Measurements from ENCODE around the gene GTF3C1.
"Not testable (repeated sequence)": the region's sequence is repeated elsewhere in the genome, so short reads cannot be mapped to it uniquely, and the experiment has no call there.

Gene GTF3C1

GRCh38 chr16:27549746-27550581 is at the start of gene GTF3C1, which contains the start of gene KATNIP:
Gene GTF3C1, minus strand, starts transcription at chr16:27549913. Its CDS starts 23 bp downstream, at chr16:27549890.
Gene KATNIP, plus strand, starts transcription at chr16:27550144. Its CDS starts 27 bp downstream, at chr16:27550171.
- peak; percentile 99 for DNase-seq (ENCODE audit: low spot score)

GRCh38 chr16:27598931-27599565 is 49.3 kb upstream of the GTF3C1 start:
- no peak for DNase-seq (ENCODE audit: low spot score)

- DNase-seq (ENCODE audit: low spot score) = no peak
Observed at GRCh38 chr16:27598220-27598619, 48.5 kb upstream of the GTF3C1 start.

- no peak for DNase-seq (ENCODE audit: low spot score)
Observed at GRCh38 chr16:27597361-27597760, 47.6 kb upstream of the GTF3C1 start.

- DNase-seq (ENCODE audit: low spot score) = no peak
Observed at GRCh38 chr16:27596411-27596810, 46.7 kb upstream of the GTF3C1 start.

- no peak for DNase-seq (ENCODE audit: low spot score)
Observed at GRCh38 chr16:27595993-27596392, 46.3 kb upstream of the GTF3C1 start.

GRCh38 chr16:27595475-27595874 is 45.8 kb upstream of the GTF3C1 start:
- no peak for DNase-seq (ENCODE audit: low spot score)

- no peak for DNase-seq (ENCODE audit: low spot score)
Observed at GRCh38 chr16:27591837-27592236, 42.1 kb upstream of the GTF3C1 start.

GRCh38 chr16:27588057-27588456 is 38.3 kb upstream of the GTF3C1 start:
- DNase-seq (ENCODE audit: low spot score) = no peak

GRCh38 chr16:27586711-27587110 is 37.0 kb upstream of the GTF3C1 start:
- DNase-seq (ENCODE audit: low spot score) = no peak

- DNase-seq (ENCODE audit: low spot score) = no peak
Observed at GRCh38 chr16:27585200-27585599, 35.5 kb upstream of the GTF3C1 start.

GRCh38 chr16:27583634-27584033 is 33.9 kb upstream of the GTF3C1 start:
- DNase-seq (ENCODE audit: low spot score) = no peak

GRCh38 chr16:27582883-27583282 is 33.2 kb upstream of the GTF3C1 start:
- no peak for DNase-seq (ENCODE audit: low spot score)

GRCh38 chr16:27579087-27579980 is 29.6 kb upstream of the GTF3C1 start:
- DNase-seq (ENCODE audit: low spot score) = no peak

GRCh38 chr16:27576729-27577128 is 27.0 kb upstream of the GTF3C1 start:
- DNase-seq (ENCODE audit: low spot score) = no peak

GRCh38 chr16:27572711-27573110 is 23.0 kb upstream of the GTF3C1 start:
- no peak for DNase-seq (ENCODE audit: low spot score)

- DNase-seq (ENCODE audit: low spot score) = no peak
Observed at GRCh38 chr16:27571433-27572326, 22.0 kb upstream of the GTF3C1 start.

GRCh38 chr16:27570986-27571385 is 21.3 kb upstream of the GTF3C1 start:
- not testable (repeated sequence) for DNase-seq (ENCODE audit: low spot score)

- no peak for DNase-seq (ENCODE audit: low spot score)
Observed at GRCh38 chr16:27568077-27568476, 18.4 kb upstream of the GTF3C1 start.

- DNase-seq (ENCODE audit: low spot score) = no peak
Observed at GRCh38 chr16:27566417-27566816, 16.7 kb upstream of the GTF3C1 start.

GRCh38 chr16:27564224-27564623 is 14.5 kb upstream of the GTF3C1 start:
- no peak for DNase-seq (ENCODE audit: low spot score)

Data from HuH-7.5 (cell line).